Measurements from ENCODE around the gene APEX1. TPM values are rescaled to one million over a fixed set of nuclear protein-coding genes. Genes with fewer than 3 reads are reported as not detected.

APEX1 gene
- total RNA-seq, 5 donors from 2014 or later (not counting 1 experiment from before 2014, with no cell fraction given), result 92.9 to 142 (median 120) TPM

DNA sequence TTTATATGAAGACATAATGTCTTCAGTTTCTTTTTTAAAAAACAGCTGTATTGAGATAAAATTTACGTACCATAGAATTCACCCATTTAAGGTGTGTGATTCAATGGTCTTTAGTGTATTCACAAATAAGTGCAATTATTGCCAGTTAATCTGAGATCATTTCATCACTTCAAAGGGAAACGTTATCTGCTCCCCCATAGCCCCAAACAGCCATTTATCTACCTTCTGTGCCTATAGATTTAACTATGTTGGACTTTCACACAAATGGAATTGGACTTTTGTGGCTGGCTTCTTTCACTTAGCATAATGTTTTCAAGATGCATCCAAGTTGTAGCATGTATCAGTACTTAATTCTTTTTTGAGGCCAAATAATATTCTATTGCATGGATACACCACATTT is 23.9 kb downstream of the APEX1 start:
- H3K27me3 Mint-ChIP-seq, result no peaks in the 10 kb centered on the region
- no peak overlapping the region for H3K4me3 Mint-ChIP-seq
- H3K27ac Mint-ChIP-seq, result peak overlapping the region; percentile 92 to 94
- no CpG with 5 or more reads among the region's 2 CpGs for WGBS (ENCODE audit: insufficient coverage)
- ChIA-PET POLR2A (no interaction called here), CTCF (interaction anchor here (0.6 to 1.3 kb wide), 2 partner anchors 15 to 134 kb away, joined by 3 to 6 read pairs; no protein-coding TSS in a partner anchor)
- H3K4me1 ChIP-seq (ENCODE audit: control insufficient read depth in 1 of 2, extremely low read depth in 1 of 2, insufficient read depth in 2 of 2, low read length in 2 of 2), result peaks cover 34 to 41% of the 10 kb centered on the region in 2 experiments
- DNase-seq (no peak), ATAC-seq (replicated peaks in 1 of 4) (no peak)
- H3K36me3 ChIP-seq (ENCODE audit: control insufficient read depth in 2 of 2, extremely low read depth in 1 of 2, insufficient read depth in 1 of 2, low read length in 1 of 2), result peaks cover 9 to 40% of the 10 kb centered on the region in 2 donors
- no peaks in the 10 kb centered on the region for H3K27me3 ChIP-seq (replicated peaks in 1 of 2; ENCODE audit: control insufficient read depth in 2 of 2, extremely low read depth in 1 of 2, insufficient read depth in 2 of 2, low read length in 1 of 2)
- no peak overlapping the region for H3K4me3 ChIP-seq (ENCODE audit: control insufficient read depth in 1 of 2, extremely low read depth in 1 of 2, low read length in 1 of 2)
- no peaks in the 10 kb centered on the region for H3K9me3 ChIP-seq
- peak overlapping the region; percentile 76 for H3K27ac ChIP-seq (ENCODE audit: low read length)
- peaks cover 0 to 4% (median 0%) of the 10 kb centered on the region in 3 donors for H3K9me3 Mint-ChIP-seq
- peaks cover 88 to 94% (median 89%) of the 10 kb centered on the region in 3 donors for H3K4me1 Mint-ChIP-seq
- H3K36me3 Mint-ChIP-seq, result peaks cover 52% of the 10 kb centered on the region

DNA sequence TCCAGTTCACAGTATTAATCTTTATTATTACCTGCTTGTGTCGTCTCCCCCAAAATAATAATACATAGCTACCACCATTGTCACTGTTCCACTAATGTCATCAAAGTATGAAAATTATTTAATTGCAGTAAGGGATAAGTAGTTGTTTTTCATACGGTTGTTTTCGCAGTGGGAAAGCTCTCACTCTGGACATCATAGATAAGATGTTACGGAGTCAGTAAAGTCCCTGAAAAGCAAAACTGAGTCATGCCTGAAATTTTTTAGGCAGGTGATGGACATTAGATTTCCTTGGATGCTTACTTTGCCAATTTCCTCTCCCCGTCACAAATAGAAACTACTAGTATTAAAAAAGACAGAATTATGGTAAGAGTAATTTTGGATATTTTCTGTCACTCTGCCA is 27.4 kb downstream of the APEX1 start:
- peaks cover 17% of the 10 kb centered on the region for H3K36me3 Mint-ChIP-seq
- CTCF ChIA-PET, result interaction anchor here (0.6 to 1.1 kb wide), 3 partner anchors 9 to 163 kb away, joined by 3 to 4 read pairs (median 4); no protein-coding TSS in a partner anchor
- H3K27ac Mint-ChIP-seq, result peak overlapping the region; percentile 77 to 92
- H3K27ac ChIP-seq (ENCODE audit: low read length), result peak overlapping the region; percentile 0
- peaks cover 0 to 12% (median 0%) of the 10 kb centered on the region in 3 donors for H3K9me3 Mint-ChIP-seq
- no peaks in the 10 kb centered on the region for H3K27me3 Mint-ChIP-seq
- peaks cover 71 to 88% (median 80%) of the 10 kb centered on the region in 3 donors for H3K4me1 Mint-ChIP-seq
- DNase-seq, result no peak
- POLR2A ChIA-PET, result interaction anchor here in 1 of 2 donors (1.0 kb wide), 1 partner anchor 27 kb away, joined by 3 read pairs; the partner anchor contains the start of gene APEX1
- peaks cover 0 to 11% of the 10 kb centered on the region in 2 donors for H3K36me3 ChIP-seq (ENCODE audit: control insufficient read depth in 2 of 2, extremely low read depth in 1 of 2, insufficient read depth in 1 of 2, low read length in 1 of 2)
- no peaks in the 10 kb centered on the region for H3K9me3 ChIP-seq
- H3K4me3 ChIP-seq (ENCODE audit: control insufficient read depth in 1 of 2, extremely low read depth in 1 of 2, low read length in 1 of 2), result no peak overlapping the region
- no peaks in the 10 kb centered on the region for H3K27me3 ChIP-seq (replicated peaks in 1 of 2; ENCODE audit: control insufficient read depth in 2 of 2, extremely low read depth in 1 of 2, insufficient read depth in 2 of 2, low read length in 1 of 2)
- ATAC-seq (replicated peaks in 1 of 4), result no peak
- peaks cover 27 to 32% of the 10 kb centered on the region in 2 experiments for H3K4me1 ChIP-seq (ENCODE audit: control insufficient read depth in 1 of 2, extremely low read depth in 1 of 2, insufficient read depth in 2 of 2, low read length in 2 of 2)
- H3K4me3 Mint-ChIP-seq, result no peak overlapping the region
- WGBS (ENCODE audit: insufficient coverage), result 92% methylated on average over 3 of the region's 5 CpGs

- H3K4me1 Mint-ChIP-seq, result peaks cover 74 to 93% (median 84%) of the 10 kb centered on the region in 3 donors
- H3K9me3 Mint-ChIP-seq, result peaks cover 0 to 8% (median 0%) of the 10 kb centered on the region in 3 donors
- no peak overlapping the region for H3K4me3 ChIP-seq (ENCODE audit: control insufficient read depth in 1 of 2, extremely low read depth in 1 of 2, low read length in 1 of 2)
- no peaks in the 10 kb centered on the region for H3K36me3 ChIP-seq (ENCODE audit: control insufficient read depth in 2 of 2, extremely low read depth in 1 of 2, insufficient read depth in 1 of 2, low read length in 1 of 2)
- H3K4me3 Mint-ChIP-seq, result no peak overlapping the region
- no peak overlapping the region for H3K27ac ChIP-seq (ENCODE audit: low read length)
- no peak for ATAC-seq (replicated peaks in 1 of 4)
- H3K4me1 ChIP-seq (ENCODE audit: control insufficient read depth in 1 of 2, extremely low read depth in 1 of 2, insufficient read depth in 2 of 2, low read length in 2 of 2), result peaks cover 41 to 44% of the 10 kb centered on the region in 2 experiments
- no peaks in the 10 kb centered on the region for H3K27me3 ChIP-seq (replicated peaks in 1 of 2; ENCODE audit: control insufficient read depth in 2 of 2, extremely low read depth in 1 of 2, insufficient read depth in 2 of 2, low read length in 1 of 2)
- POLR2A ChIA-PET, result interaction anchor here in 1 of 2 donors (0.7 kb wide), 1 partner anchor 136 kb away, joined by 4 read pairs; no protein-coding TSS in a partner anchor
- CTCF ChIA-PET, result interaction anchor here (0.5 to 1.4 kb wide), 2 partner anchors 25 to 874 kb away, joined by 3 read pairs; partner anchors contain the start of gene PIP4P1 (in 1 of the 2)
- no peaks in the 10 kb centered on the region for H3K27me3 Mint-ChIP-seq
- WGBS (ENCODE audit: insufficient coverage), result 72% methylated on average over 6 of the region's 7 CpGs
- no peaks in the 10 kb centered on the region for H3K36me3 Mint-ChIP-seq
- DNase-seq, result no peak
- no peaks in the 10 kb centered on the region for H3K9me3 ChIP-seq
- peak overlapping the region in 1 of 2 donors; percentile 70 for H3K27ac Mint-ChIP-seq
These were observed 30.9 kb downstream of the APEX1 start for GRCh38 chr14:20485900-20486299.

GRCh38 chr14:20486684-20487395 is 31.8 kb downstream of the APEX1 start:
- no peaks in the 10 kb centered on the region for H3K36me3 Mint-ChIP-seq
- H3K27ac ChIP-seq (ENCODE audit: low read length), result peak overlapping the region; percentile 46
- H3K27me3 ChIP-seq (replicated peaks in 1 of 2; ENCODE audit: control insufficient read depth in 2 of 2, extremely low read depth in 1 of 2, insufficient read depth in 2 of 2, low read length in 1 of 2), result no peaks in the 10 kb centered on the region
- H3K9me3 ChIP-seq, result no peaks in the 10 kb centered on the region
- H3K4me3 ChIP-seq (ENCODE audit: control insufficient read depth in 1 of 2, extremely low read depth in 1 of 2, low read length in 1 of 2), result no peak overlapping the region
- DNase-seq, result peak in 1 of 35 experiments; percentile 30
- ChIA-PET POLR2A (no interaction called here), CTCF (interaction anchor here (0.6 to 1.4 kb wide), 5 partner anchors 19 to 42 kb away, joined by 3 to 4 read pairs (median 3); partner anchors contain the start of gene PIP4P1 (in 1 of the 2))
- peak overlapping the region in 2 of 3 donors; percentile 25 to 61 for H3K4me3 Mint-ChIP-seq
- no peaks in the 10 kb centered on the region for H3K36me3 ChIP-seq (ENCODE audit: control insufficient read depth in 2 of 2, extremely low read depth in 1 of 2, insufficient read depth in 1 of 2, low read length in 1 of 2)
- peaks cover 76 to 93% (median 84%) of the 10 kb centered on the region in 3 donors for H3K4me1 Mint-ChIP-seq
- H3K27me3 Mint-ChIP-seq, result no peaks in the 10 kb centered on the region
- peak in 1 of 4 experiments; percentile 21 for ATAC-seq (replicated peaks in 1 of 4)
- peaks cover 46 to 51% of the 10 kb centered on the region in 2 experiments for H3K4me1 ChIP-seq (ENCODE audit: control insufficient read depth in 1 of 2, extremely low read depth in 1 of 2, insufficient read depth in 2 of 2, low read length in 2 of 2)
- H3K27ac Mint-ChIP-seq, result peak overlapping the region; percentile 79 to 86
- peaks cover 0 to 8% (median 0%) of the 10 kb centered on the region in 3 donors for H3K9me3 Mint-ChIP-seq
- WGBS (ENCODE audit: insufficient coverage), result 41% methylated on average over 8 of the region's 8 CpGs

DNA sequence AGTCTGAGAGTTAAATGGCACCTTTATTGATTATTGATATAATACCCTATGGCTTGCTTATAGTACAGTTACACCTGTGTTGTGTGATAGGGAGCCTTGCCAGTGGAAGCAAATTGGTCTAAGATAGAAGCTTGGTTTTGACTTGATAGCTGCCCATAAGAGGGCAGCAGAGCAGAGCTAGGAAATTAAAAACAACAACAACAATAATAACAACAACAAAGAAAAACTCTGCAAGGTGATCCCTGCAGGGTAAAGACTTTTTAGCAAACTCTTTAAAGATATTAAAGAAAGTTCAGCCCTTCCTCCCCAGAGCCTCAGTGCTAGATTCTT is 32.3 kb downstream of the APEX1 start:
- CTCF ChIA-PET, result interaction anchor here (0.6 to 1.1 kb wide), 4 partner anchors 19 to 41 kb away, joined by 3 to 4 read pairs (median 4); no protein-coding TSS in a partner anchor
- no peak for ATAC-seq (replicated peaks in 1 of 4)
- no peak for DNase-seq
- peaks cover 0 to 8% (median 0%) of the 10 kb centered on the region in 3 donors for H3K9me3 Mint-ChIP-seq
- H3K4me1 Mint-ChIP-seq, result peaks cover 71 to 89% (median 82%) of the 10 kb centered on the region in 3 donors
- POLR2A ChIA-PET, result no interaction called here
- no peaks in the 10 kb centered on the region for H3K27me3 Mint-ChIP-seq
- Histone ChIP-seq H3K36me3 (ENCODE audit: control insufficient read depth in 2 of 2, extremely low read depth in 1 of 2, insufficient read depth in 1 of 2, low read length in 1 of 2) (no peaks in the 10 kb centered on the region), H3K27ac (ENCODE audit: low read length) (peak overlapping the region; percentile 46), H3K4me3 (ENCODE audit: control insufficient read depth in 1 of 2, extremely low read depth in 1 of 2, low read length in 1 of 2) (no peak overlapping the region), H3K9me3 (no peaks in the 10 kb centered on the region), H3K27me3 (replicated peaks in 1 of 2; ENCODE audit: control insufficient read depth in 2 of 2, extremely low read depth in 1 of 2, insufficient read depth in 2 of 2, low read length in 1 of 2) (no peaks in the 10 kb centered on the region), H3K4me1 (ENCODE audit: control insufficient read depth in 1 of 2, extremely low read depth in 1 of 2, insufficient read depth in 2 of 2, low read length in 2 of 2) (peaks cover 46 to 55% of the 10 kb centered on the region in 2 experiments)
- no peaks in the 10 kb centered on the region for H3K36me3 Mint-ChIP-seq
- H3K4me3 Mint-ChIP-seq, result peak overlapping the region in 2 of 3 donors; percentile 35 to 61
- H3K27ac Mint-ChIP-seq, result peak overlapping the region; percentile 79 to 86

Data from T-cell (primary cell).